ENCODE results near the gene PPL. TPM values are rescaled to one million over a fixed set of nuclear protein-coding genes. Genes with fewer than 3 reads are reported as not detected.

Gene PPL
- total RNA-seq, 1 experiment from 2014 or later = 56.4 TPM

DNA sequence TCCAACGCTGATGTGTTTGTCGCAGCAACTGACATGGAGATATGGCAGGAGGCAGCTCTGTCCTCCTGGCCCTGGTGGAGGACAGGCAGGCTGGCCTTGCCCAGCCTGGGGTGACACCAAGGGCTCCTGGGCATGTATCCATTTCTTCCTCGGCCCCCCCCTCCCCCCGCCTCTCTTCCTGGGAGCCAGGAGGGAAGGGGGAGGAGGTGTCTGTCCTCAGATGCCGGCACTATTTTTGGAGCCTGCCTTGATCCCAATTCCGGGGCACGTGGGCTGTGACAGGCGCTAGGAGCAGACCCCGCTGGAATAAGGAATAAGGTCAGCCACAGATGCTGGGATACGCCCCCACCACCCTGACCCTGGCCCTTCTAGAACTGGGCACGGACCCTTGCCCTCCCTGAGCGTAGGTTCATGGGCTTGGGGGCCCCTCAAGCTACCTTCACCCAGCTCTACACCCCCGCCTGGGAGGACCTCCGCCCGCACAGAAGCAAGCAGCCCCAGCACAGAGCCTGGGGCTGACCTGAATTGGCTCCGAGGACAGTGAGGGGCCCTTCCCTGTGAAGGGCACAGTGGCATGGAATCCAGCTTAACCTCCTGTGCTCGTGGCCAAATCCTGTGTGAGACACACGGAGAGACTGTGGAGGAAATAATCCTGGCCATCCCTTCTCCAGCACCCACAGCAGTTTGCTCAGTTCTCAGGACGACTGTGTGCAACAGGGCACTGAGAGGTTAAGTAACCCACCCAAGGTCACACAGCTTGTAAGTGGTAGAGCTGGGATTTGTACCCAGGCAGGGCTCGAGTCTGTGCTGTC lies 45.3 kb upstream of the PPL start:
- intact Hi-C loops (cut with micrococcal nuclease) = no loop called here
- Histone ChIP-seq H3K36me3 (ENCODE audit: control insufficient read depth in 1 of 2, insufficient read depth in 2 of 2, low read length in 2 of 2) (no peaks in the 10 kb centered on the region), H3K9ac (ENCODE audit: low read length) (no peak overlapping the region), H3K4me2 (ENCODE audit: low read length) (no peak overlapping the region), H3K4me1 (ENCODE audit: control insufficient read depth in 1 of 2, insufficient read depth in 2 of 2, low read length in 2 of 2) (no peaks in the 10 kb centered on the region), H3K79me2 (ENCODE audit: insufficient read depth, low read length) (no peaks in the 10 kb centered on the region), H3K27ac (ENCODE audit: low read depth, low read length) (no peak overlapping the region), H3K9me2 (ENCODE audit: insufficient read depth) (no peaks in the 10 kb centered on the region), H4K20me1 (ENCODE audit: insufficient read depth) (no peaks in the 10 kb centered on the region), H3K9me3 (ENCODE audit: control insufficient read depth in 1 of 2, insufficient read depth in 1 of 2, low read depth in 1 of 2, low read length in 2 of 2) (no peaks in the 10 kb centered on the region), H2AFZ (ENCODE audit: low read depth, low read length, poor library complexity, severe bottlenecking) (no peak overlapping the region), H3K27me3 (ENCODE audit: insufficient read depth, low read length) (no peaks in the 10 kb centered on the region), H3K4me3 (replicated peaks in 1 of 2; ENCODE audit: low read depth in 1 of 2, low read length in 2 of 2) (no peak overlapping the region)
- RAD21 ChIA-PET (ENCODE audit: low non-redundant PET in 1 of 2, low total read pairs in 2 of 2, uncharacterized antibody in 2 of 2, unreplicated experiment in 2 of 2) = no interaction called here
- BruUV-seq (replicated peaks) = no TSS peak
- POLR2A ChIA-PET = no interaction called here
- TF ChIP-seq EZH2phosphoT487 (IDR thresholded peaks at IDR 0.05; ENCODE audit: borderline replicate concordance) = no peak
- TF ChIP-seq, protein P1, sequence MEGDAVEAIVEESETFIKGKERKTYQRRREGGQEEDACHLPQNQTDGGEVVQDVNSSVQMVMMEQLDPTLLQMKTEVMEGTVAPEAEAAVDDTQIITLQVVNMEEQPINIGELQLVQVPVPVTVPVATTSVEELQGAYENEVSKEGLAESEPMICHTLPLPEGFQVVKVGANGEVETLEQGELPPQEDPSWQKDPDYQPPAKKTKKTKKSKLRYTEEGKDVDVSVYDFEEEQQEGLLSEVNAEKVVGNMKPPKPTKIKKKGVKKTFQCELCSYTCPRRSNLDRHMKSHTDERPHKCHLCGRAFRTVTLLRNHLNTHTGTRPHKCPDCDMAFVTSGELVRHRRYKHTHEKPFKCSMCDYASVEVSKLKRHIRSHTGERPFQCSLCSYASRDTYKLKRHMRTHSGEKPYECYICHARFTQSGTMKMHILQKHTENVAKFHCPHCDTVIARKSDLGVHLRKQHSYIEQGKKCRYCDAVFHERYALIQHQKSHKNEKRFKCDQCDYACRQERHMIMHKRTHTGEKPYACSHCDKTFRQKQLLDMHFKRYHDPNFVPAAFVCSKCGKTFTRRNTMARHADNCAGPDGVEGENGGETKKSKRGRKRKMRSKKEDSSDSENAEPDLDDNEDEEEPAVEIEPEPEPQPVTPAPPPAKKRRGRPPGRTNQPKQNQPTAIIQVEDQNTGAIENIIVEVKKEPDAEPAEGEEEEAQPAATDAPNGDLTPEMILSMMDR (IDR thresholded peaks at IDR 0.05 in 2 of 3, conservative IDR thresholded peaks at IDR 0.05 in 1 of 3; ENCODE audit: borderline replicate concordance in 1 of 3, insufficient read depth in 1 of 3, low read depth in 2 of 3, low read length in 2 of 3) = no peak
- no peak for TF ChIP-seq CEBPB (IDR thresholded peaks at IDR 0.05; ENCODE audit: low read depth)
- no peak for TF ChIP-seq EZH2 (IDR thresholded peaks at IDR 0.05)
- TF ChIP-seq JUND (IDR thresholded peaks at IDR 0.05) = no peak
- ATAC-seq (0 out of 2 replicates have a peak, but pooled peaks have one; percentile 32), DNase-seq (ENCODE audit: low read depth, low spot score) (no peak)
- CTCF ChIA-PET = interaction anchor here (0.6 kb wide), 1 partner anchor 46 kb away, joined by 7 read pairs; no protein-coding TSS in a partner anchor

DNA sequence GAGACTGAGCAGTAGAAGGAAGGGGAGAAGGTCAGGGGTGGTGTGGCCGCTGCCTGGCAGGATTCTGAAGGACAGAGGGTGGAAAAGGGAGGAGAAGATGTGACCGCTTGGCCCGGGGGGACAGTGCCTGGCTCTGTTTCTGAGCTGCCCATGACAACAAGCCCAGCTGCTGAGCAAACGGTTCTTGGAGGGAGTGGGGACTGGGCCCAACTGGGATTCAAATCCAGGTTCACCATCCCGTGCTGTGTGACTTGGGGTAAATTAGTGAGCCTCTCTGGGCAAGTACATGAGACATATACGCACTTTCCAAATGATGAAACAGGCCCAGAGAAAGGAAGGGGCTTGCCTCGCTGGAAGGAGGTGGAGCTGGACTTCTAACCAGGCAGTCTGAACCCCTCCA lies 44.5 kb upstream of the PPL start:
- H3K79me2 ChIP-seq (ENCODE audit: insufficient read depth, low read length) = no peaks in the 10 kb centered on the region
- H3K36me3 ChIP-seq (ENCODE audit: control insufficient read depth in 1 of 2, insufficient read depth in 2 of 2, low read length in 2 of 2) = no peaks in the 10 kb centered on the region
- H3K27me3 ChIP-seq (ENCODE audit: insufficient read depth, low read length) = no peaks in the 10 kb centered on the region
- no peaks in the 10 kb centered on the region for H3K9me3 ChIP-seq (ENCODE audit: control insufficient read depth in 1 of 2, insufficient read depth in 1 of 2, low read depth in 1 of 2, low read length in 2 of 2)
- no peak overlapping the region for H3K4me2 ChIP-seq (ENCODE audit: low read length)
- no TSS peak for BruUV-seq (replicated peaks)
- no peak overlapping the region for H3K9ac ChIP-seq (ENCODE audit: low read length)
- intact Hi-C loops (cut with micrococcal nuclease) = no loop called here
- no peaks in the 10 kb centered on the region for H3K9me2 ChIP-seq (ENCODE audit: insufficient read depth)
- ATAC-seq = no peak
- ChIA-PET CTCF (no interaction called here), POLR2A (no interaction called here), RAD21 (ENCODE audit: low non-redundant PET in 1 of 2, low total read pairs in 2 of 2, uncharacterized antibody in 2 of 2, unreplicated experiment in 2 of 2) (no interaction called here)
- H2AFZ ChIP-seq (ENCODE audit: low read depth, low read length, poor library complexity, severe bottlenecking) = no peak overlapping the region
- no peaks in the 10 kb centered on the region for H3K4me1 ChIP-seq (ENCODE audit: control insufficient read depth in 1 of 2, insufficient read depth in 2 of 2, low read length in 2 of 2)
- no peak overlapping the region for H3K4me3 ChIP-seq (replicated peaks in 1 of 2; ENCODE audit: low read depth in 1 of 2, low read length in 2 of 2)
- H4K20me1 ChIP-seq (ENCODE audit: insufficient read depth) = no peaks in the 10 kb centered on the region
- no peak overlapping the region for H3K27ac ChIP-seq (ENCODE audit: low read depth, low read length)
- DNase-seq (ENCODE audit: low read depth, low spot score) = no peak
- TF ChIP-seq ELF1 (IDR thresholded peaks at IDR 0.05; ENCODE audit: borderline replicate concordance, low read depth) (no peak), EZH2 (IDR thresholded peaks at IDR 0.05) (no peak), ZNF274 (IDR thresholded peaks at IDR 0.05; ENCODE audit: low read depth, low read length) (no peak), EZH2phosphoT487 (IDR thresholded peaks at IDR 0.05; ENCODE audit: borderline replicate concordance) (no peak), FOSL1 (IDR thresholded peaks at IDR 0.05; ENCODE audit: low read depth) (no peak), CBX3 (IDR thresholded peaks at IDR 0.05; ENCODE audit: low read depth) (no peak), CEBPB (IDR thresholded peaks at IDR 0.05; ENCODE audit: low read depth) (no peak), YY1 (IDR thresholded peaks at IDR 0.05; ENCODE audit: extremely low read depth, insufficient replicate concordance, low read depth, low read length) (no peak), SRF (IDR thresholded peaks at IDR 0.05; ENCODE audit: low read depth) (no peak), TCF7L2 (IDR thresholded peaks at IDR 0.05; ENCODE audit: borderline replicate concordance, extremely low read depth, insufficient read depth, insufficient read length) (no peak)
- TF ChIP-seq, protein P1 (IDR thresholded peaks at IDR 0.05 in 2 of 3, conservative IDR thresholded peaks at IDR 0.05 in 1 of 3; ENCODE audit: borderline replicate concordance in 1 of 3, insufficient read depth in 1 of 3, low read depth in 2 of 3, low read length in 2 of 3) = no peak
